WERI-Rb-1 (cell line): ENCODE data around the gene TRUB1.

Experiments used
- DNase-seq: peaks from one replicate; pipeline ENCODE4 v3.0.0-alpha.2; 2020
- H3K27ac ChIP-seq: fragments of 250-450 bp; sonication (Bioruptor Pico); 2 replicates; pipeline ENCODE4 v1.5.1; 2020; ENCODE audit warnings: mild to moderate bottlenecking, moderate library complexity
- H3K27me3 ChIP-seq: fragments of 250-450 bp; sonication (Bioruptor Pico); 2 replicates; pipeline ENCODE4 v1.5.1; 2021; ENCODE audit warnings: mild to moderate bottlenecking, low read depth, moderate library complexity; ENCODE audit not compliant: insufficient read depth, severe bottlenecking
- H3K36me3 ChIP-seq: fragments of 250-450 bp; sonication (Bioruptor Pico); 2 replicates; pipeline ENCODE4 v1.5.1; 2020; ENCODE audit warnings: mild to moderate bottlenecking, moderate library complexity
- H3K4me3 ChIP-seq: 2 replicates; pipeline ENCODE4 v1.5.1; 2011; ENCODE audit warnings: low read depth, mild to moderate bottlenecking, control low read depth, low read length
- H3K9me3 ChIP-seq: fragments of 250-450 bp; sonication (Bioruptor Pico); 2 replicates; pipeline ENCODE4 v1.5.1; 2021; ENCODE audit warnings: mild to moderate bottlenecking, moderate library complexity; ENCODE audit not compliant: severe bottlenecking
- CTCF ChIP-seq: IDR thresholded peaks from 2 replicates; pipeline ENCODE4 v1.5.1; 2011; ENCODE audit warnings: low read depth, mild to moderate bottlenecking, control low read depth, inconsistent platforms, low read length

The TRUB1 gene

GRCh38 chr10:115018185-115018931 lies 80.4 kb downstream of the TRUB1 start:
- no peak for TF ChIP-seq CTCF
- no peaks in the 10 kb centered on the region for H3K9me3 ChIP-seq
- no peaks in the 10 kb centered on the region for H3K36me3 ChIP-seq
- no peak for DNase-seq
- no peak overlapping the region for H3K4me3 ChIP-seq
- H3K27ac ChIP-seq: no peak overlapping the region
- no peaks in the 10 kb centered on the region for H3K27me3 ChIP-seq

GRCh38 chr10:115020449-115020848 lies 82.5 kb downstream of the TRUB1 start:
- Histone ChIP-seq H3K9me3 (no peaks in the 10 kb centered on the region), H3K27ac (no peak overlapping the region), H3K4me3 (no peak overlapping the region), H3K27me3 (no peaks in the 10 kb centered on the region), H3K36me3 (no peaks in the 10 kb centered on the region)
- TF ChIP-seq CTCF: no peak
- DNase-seq: no peak

- no peaks in the 10 kb centered on the region for H3K27me3 ChIP-seq
- TF ChIP-seq CTCF: no peak
Measured at GRCh38 chr10:115022733-115023132, 84.7 kb downstream of the TRUB1 start.

GRCh38 chr10:115023715-115024114 lies 85.7 kb downstream of the TRUB1 start:
- TF ChIP-seq CTCF: no peak
- Histone ChIP-seq H3K36me3 (no peaks in the 10 kb centered on the region), H3K27me3 (no peaks in the 10 kb centered on the region), H3K4me3 (no peak overlapping the region), H3K9me3 (no peaks in the 10 kb centered on the region), H3K27ac (no peak overlapping the region)
- no peak for DNase-seq

More at GRCh38 chr10:115022733-115023132, 84.7 kb downstream of the TRUB1 start:
- Histone ChIP-seq H3K27ac (no peak overlapping the region), H3K9me3 (no peaks in the 10 kb centered on the region), H3K36me3 (no peaks in the 10 kb centered on the region), H3K4me3 (no peak overlapping the region)
- peak; percentile 17 for DNase-seq

GRCh38 chr10:115024371-115024770 lies 86.4 kb downstream of the TRUB1 start:
- Histone ChIP-seq H3K4me3 (no peak overlapping the region), H3K27me3 (no peaks in the 10 kb centered on the region), H3K27ac (no peak overlapping the region), H3K9me3 (no peaks in the 10 kb centered on the region), H3K36me3 (no peaks in the 10 kb centered on the region)
- DNase-seq: no peak
- no peak for TF ChIP-seq CTCF
